Measurements from ENCODE around the gene RASSF3.

GRCh38 chr12:64743206-64743605 lies 132.9 kb downstream of the RASSF3 start:
- TF ChIP-seq CTCF (IDR thresholded peaks at IDR 0.05; ENCODE audit: low read length) (no peak), EZH2 (IDR thresholded peaks at IDR 0.05; ENCODE audit: borderline replicate concordance, low read length) (no peak)
